Ovary (tissue), 9 donors: ENCODE measurements around the gene SRSF6. TPM values are rescaled to one million over a fixed set of nuclear protein-coding genes. Genes with fewer than 3 reads are reported as not detected.
A peak's percentile ranks its signal among the peaks of the same experiment; 100 is the strongest.

Experiments used
- DNase-seq, 5 donors: peaks; one replicate each; pipeline ENCODE4 v3.0.0-alpha.2; 2019 to 2020
- H3K27ac ChIP-seq, 2 donors: fragments of 200-600 bp; one replicate each; pipeline versions ENCODE4 v1.5.1 to v1.8.0; 2019 to 2022
- H3K27me3 ChIP-seq: fragments of 200-600 bp; one replicate; pipeline ENCODE4 v1.8.0; 2022
- H3K36me3 ChIP-seq: fragments of 200-600 bp; sonication (generic); one replicate; pipeline ENCODE4 v1.5.1; 2019
- H3K4me1 ChIP-seq: one replicate; pipeline ENCODE4 v1.8.1; 2013; ENCODE audit warnings: mild to moderate bottlenecking, moderate library complexity; ENCODE audit not compliant: insufficient read depth
- H3K4me3 ChIP-seq: fragments of 200-600 bp; sonication (generic); one replicate; pipeline ENCODE4 v1.5.1; 2017
- H3K9me3 ChIP-seq, 2 donors: fragments of 200-600 bp in 1 of 2; sonication (generic) in 1 of 2; one replicate each; pipeline versions ENCODE4 v1.5.1 to v1.8.1; 2013 to 2019; ENCODE audit warnings: mild to moderate bottlenecking in 1 of 2, moderate library complexity in 1 of 2
- EP300 ChIP-seq: sonication (generic); formaldehyde crosslinking; IDR thresholded peaks from one replicate; pipeline ENCODE4 v1.6.1; 2017; ENCODE audit warnings: antibody characterized with exemption
- POLR2A ChIP-seq: fragments of 450-650 bp; IDR thresholded peaks from one replicate; pipeline ENCODE4 v1.6.1; 2017; ENCODE audit warnings: antibody characterized with exemption, mild to moderate bottlenecking, moderate library complexity
- WGBS, 3 donors: extraction: QIAGEN DNeasy Blood & Tissue Kit in 1 of 3; methylation state at CpG; one replicate each; pipeline versions ENCODE4 v1.1.5 to v1.1.7; 2013 to 2017; 5-methylcytosine and 5-hydroxymethylcytosine counted together
- intact Hi-C, 4 donors: fragments of 100-400 bp; cut with DNase I; formaldehyde crosslinking; loops; one replicate each; pipeline versions ENCODE4 v1.11.0 to v1.15.1; 2022 to 2023
- polyA plus RNA-seq, 2 donors: library from polyadenylated mRNA; stranded (reverse); fragments of 200-250 nt in 1 of 2; fragments of 350-450 nt in 1 of 2; fragmentation: Illumina TruSeq in 1 of 2; extraction: RNeasy Lipid Tissue Mini Kit (QIAGEN cat#74804) in 1 of 2; gene quantifications; one replicate each; pipeline ENCODE4 v1.2.3, GENCODE V29; 2013 to 2014
- total RNA-seq, 7 donors: library from RNA; depleted of rRNA in 2 of 7; stranded (reverse); fragments of >200 nt in 2 of 7; fragmentation: NEBNext Ultra II Directional in 3 of 7; extraction: Animal tissue kit (Norgen Biotek cat#: 25700) in 3 of 7; gene quantifications; one replicate each; pipeline versions ENCODE4 v1.1.0 to v1.2.4, GENCODE V29; 2016 to 2023
- TF ChIP-seq, protein P1 (sequence below), 3 donors: fragments of 450-650 bp in 2 of 3; fragments of 200-600 bp in 1 of 3; IDR thresholded peaks; one replicate each; pipeline versions ENCODE4 v1.5.1 to v1.8.0; 2016 to 2022; ENCODE audit warnings: antibody characterized with exemption in 3 of 3, mild to moderate bottlenecking in 1 of 3
- donor health status: DM: no; HTN: no; CAD: no; lungs with moderate emphysema.
- donor health status: DM: no; HTN: no; CAD: no.
- donor health status: Bipolar disorder and iron deficiency.
- donor health status: DM: yes; HTN: yes; CAD: no.
- donor health status: DM: no; HTN: no; CAD: no.
- donor health status: DM: yes; HTN: yes; CAD: no.

The SRSF6 gene
- total and polyA plus RNA-seq, 9 donors: 69.7 to 163 (median 122) TPM

DNA sequence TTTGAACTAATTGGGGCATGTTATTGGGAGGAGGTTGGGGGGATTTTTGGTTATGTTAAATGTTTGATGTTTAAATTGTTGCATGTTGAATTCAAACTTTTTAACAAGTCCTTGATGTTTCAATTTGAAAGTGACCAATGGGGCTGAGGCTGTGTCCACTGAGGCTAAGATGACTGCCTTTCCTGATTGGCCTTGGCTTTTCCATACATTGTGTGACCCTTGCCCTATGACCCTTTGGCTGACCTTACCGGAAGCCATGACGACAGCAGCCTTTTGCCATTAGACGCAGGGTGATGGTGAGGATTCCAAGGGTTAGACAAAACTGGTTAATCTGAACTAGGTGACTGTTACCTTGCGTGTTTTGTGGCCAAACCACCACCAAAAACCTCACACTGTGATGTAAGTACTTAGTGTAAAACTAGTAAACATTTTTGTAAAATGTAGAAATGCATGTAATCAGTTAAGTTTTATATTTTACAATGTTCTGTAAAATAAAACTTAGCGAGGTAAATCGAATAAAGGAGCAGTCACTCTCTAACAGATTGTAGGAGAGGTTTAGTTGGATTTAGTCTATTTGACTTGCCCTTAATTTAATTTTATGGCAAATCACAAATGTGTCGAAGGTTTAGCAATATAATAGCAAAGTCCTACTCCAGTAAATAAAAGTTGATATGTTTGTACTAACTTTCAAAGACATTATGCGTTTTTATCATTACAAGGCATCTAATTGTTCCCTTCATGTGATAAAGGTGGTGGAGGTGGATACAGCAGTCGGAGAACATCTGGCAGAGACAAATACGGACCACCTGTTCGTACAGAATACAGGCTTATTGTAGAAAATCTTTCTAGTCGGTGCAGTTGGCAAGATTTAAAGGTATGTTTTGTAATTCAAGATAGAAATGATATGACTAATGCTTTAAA is 1.6 kb downstream of the SRSF6 start:
- Histone ChIP-seq H3K36me3 (no peaks in the 10 kb centered on the region), H3K27me3 (no peaks in the 10 kb centered on the region), H3K27ac (peak overlapping the region in 1 of 2 donors; percentile 99), H3K9me3 (no peaks in the 10 kb centered on the region), H3K4me3 (peak overlapping the region; percentile 97), H3K4me1 (peaks cover 7% of the 10 kb centered on the region)
- no peak for TF ChIP-seq POLR2A
- TF ChIP-seq EP300: no peak
- TF ChIP-seq, protein P1, sequence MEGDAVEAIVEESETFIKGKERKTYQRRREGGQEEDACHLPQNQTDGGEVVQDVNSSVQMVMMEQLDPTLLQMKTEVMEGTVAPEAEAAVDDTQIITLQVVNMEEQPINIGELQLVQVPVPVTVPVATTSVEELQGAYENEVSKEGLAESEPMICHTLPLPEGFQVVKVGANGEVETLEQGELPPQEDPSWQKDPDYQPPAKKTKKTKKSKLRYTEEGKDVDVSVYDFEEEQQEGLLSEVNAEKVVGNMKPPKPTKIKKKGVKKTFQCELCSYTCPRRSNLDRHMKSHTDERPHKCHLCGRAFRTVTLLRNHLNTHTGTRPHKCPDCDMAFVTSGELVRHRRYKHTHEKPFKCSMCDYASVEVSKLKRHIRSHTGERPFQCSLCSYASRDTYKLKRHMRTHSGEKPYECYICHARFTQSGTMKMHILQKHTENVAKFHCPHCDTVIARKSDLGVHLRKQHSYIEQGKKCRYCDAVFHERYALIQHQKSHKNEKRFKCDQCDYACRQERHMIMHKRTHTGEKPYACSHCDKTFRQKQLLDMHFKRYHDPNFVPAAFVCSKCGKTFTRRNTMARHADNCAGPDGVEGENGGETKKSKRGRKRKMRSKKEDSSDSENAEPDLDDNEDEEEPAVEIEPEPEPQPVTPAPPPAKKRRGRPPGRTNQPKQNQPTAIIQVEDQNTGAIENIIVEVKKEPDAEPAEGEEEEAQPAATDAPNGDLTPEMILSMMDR (IDR thresholded peaks at IDR 0.05): no peak
- intact Hi-C loops: loop anchor here in 2 of 4 donors (10.0 kb wide), 2 partner anchors 126 to 736 kb away; no protein-coding TSS in a partner anchor
- 34 to 49% (median 41%) methylated on average over 12 of the region's 12 CpGs for WGBS, 3 donors
- DNase-seq: peak in 4 of 5 donors; percentile 39 to 59 (median 52)

DNA sequence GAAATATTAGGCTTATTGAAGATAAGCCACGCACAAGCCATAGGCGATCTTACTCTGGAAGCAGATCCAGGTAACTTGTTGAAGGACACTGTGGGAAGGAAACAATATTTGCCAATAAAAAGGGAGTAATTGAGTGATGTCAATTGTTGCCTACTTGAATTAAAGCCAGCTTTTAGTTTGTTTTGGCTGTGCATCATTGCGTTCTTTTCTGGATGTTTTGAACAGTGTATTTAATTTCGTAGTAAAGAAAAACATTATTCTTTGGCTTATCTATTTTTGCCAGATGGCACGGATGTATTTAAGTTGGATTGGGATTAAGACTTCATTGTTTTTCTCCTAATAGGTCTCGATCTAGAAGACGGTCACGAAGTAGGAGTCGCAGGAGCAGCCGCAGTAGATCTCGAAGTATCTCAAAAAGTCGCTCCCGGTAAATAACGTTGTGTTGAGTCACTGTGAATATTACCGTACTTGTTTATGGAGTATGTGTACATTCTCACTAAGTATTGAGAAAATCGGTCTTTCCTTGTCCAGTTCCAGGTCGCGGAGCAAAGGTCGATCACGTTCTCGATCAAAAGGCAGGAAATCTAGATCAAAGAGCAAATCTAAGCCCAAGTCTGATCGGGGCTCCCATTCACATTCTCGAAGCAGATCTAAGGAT is 2.6 kb downstream of the SRSF6 start:
- intact Hi-C loops: no loop called here
- Histone ChIP-seq H3K27ac (no peak overlapping the region), H3K4me1 (peaks cover 7% of the 10 kb centered on the region), H3K27me3 (no peaks in the 10 kb centered on the region), H3K36me3 (no peaks in the 10 kb centered on the region), H3K4me3 (no peak overlapping the region), H3K9me3 (no peaks in the 10 kb centered on the region)
- 84 to 87% (median 87%) methylated on average over 23 of the region's 23 CpGs for WGBS, 3 donors
- DNase-seq: no peak
- no peak for TF ChIP-seq POLR2A

DNA sequence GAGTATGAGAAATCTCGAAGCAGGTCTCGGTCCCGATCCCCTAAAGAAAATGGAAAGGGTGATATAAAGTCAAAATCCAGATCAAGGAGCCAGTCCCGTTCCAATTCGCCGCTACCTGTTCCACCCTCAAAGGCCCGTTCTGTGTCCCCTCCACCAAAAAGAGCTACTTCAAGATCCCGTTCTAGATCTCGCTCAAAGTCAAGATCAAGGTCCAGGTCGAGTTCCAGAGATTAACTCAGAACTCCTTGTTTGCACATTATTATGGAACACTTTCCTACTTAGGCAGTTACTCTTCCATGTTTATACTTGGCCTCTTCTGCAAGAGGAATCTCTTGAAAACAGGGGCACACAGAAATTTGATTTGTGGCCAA is 3.1 kb downstream of the SRSF6 start:
- no peak for DNase-seq
- Histone ChIP-seq H3K27me3 (no peaks in the 10 kb centered on the region), H3K36me3 (no peaks in the 10 kb centered on the region), H3K27ac (no peak overlapping the region), H3K9me3 (no peaks in the 10 kb centered on the region), H3K4me1 (peaks cover 7% of the 10 kb centered on the region), H3K4me3 (no peak overlapping the region)
- WGBS, 3 donors: 85 to 88% (median 86%) methylated on average over 10 of the region's 10 CpGs
- intact Hi-C loops: no loop called here
- TF ChIP-seq POLR2A (no peak), EP300 (no peak)
- TF ChIP-seq, protein P1 (IDR thresholded peaks at IDR 0.05): no peak

- Histone ChIP-seq H3K4me3 (no peak overlapping the region), H3K9me3 (no peaks in the 10 kb centered on the region), H3K27ac (no peak overlapping the region), H3K4me1 (peaks cover 7% of the 10 kb centered on the region), H3K36me3 (no peaks in the 10 kb centered on the region), H3K27me3 (no peaks in the 10 kb centered on the region)
- intact Hi-C loops: no loop called here
- 85 to 90% (median 85%) methylated on average over 3 of the region's 3 CpGs for WGBS, 3 donors
- no peak for DNase-seq
- TF ChIP-seq EP300 (no peak), POLR2A (no peak)
- TF ChIP-seq, protein P1 (IDR thresholded peaks at IDR 0.05): no peak
These were observed 4.4 kb downstream of the SRSF6 start for GRCh38 chr20:43461894-43462659.
